Parathyroid adenoma (tissue), 2 donors: ENCODE results near the gene FAM184B.

ENCODE experiments used
- H2AFZ ChIP-seq: fragments of 300-600 bp; sonication (generic); one replicate; pipeline ENCODE4 v1.7.0; 2017; ENCODE audit warnings: antibody characterized with exemption, mild to moderate bottlenecking
- H3K27ac ChIP-seq: fragments of 300-600 bp; sonication (generic); one replicate; pipeline ENCODE4 v1.7.0; 2017
- H3K27me3 ChIP-seq: fragments of 300-600 bp; sonication (generic); one replicate; pipeline ENCODE4 v1.7.0; 2017; ENCODE audit warnings: low read length; ENCODE audit not compliant: control insufficient read depth, insufficient read depth
- H3K36me3 ChIP-seq: fragments of 300-600 bp; sonication (generic); one replicate; pipeline ENCODE4 v1.7.0; 2017; ENCODE audit warnings: low read length; ENCODE audit not compliant: control insufficient read depth, insufficient read depth
- H3K4me1 ChIP-seq: fragments of 300-600 bp; sonication (generic); one replicate; pipeline ENCODE4 v1.7.0; 2017; ENCODE audit warnings: control low read depth
- H3K4me2 ChIP-seq: fragments of 300-600 bp; sonication (generic); one replicate; pipeline ENCODE4 v1.7.0; 2017; ENCODE audit warnings: low read length
- H3K4me3 ChIP-seq: fragments of 300-600 bp; sonication (generic); one replicate; pipeline ENCODE4 v1.7.0; 2017; ENCODE audit warnings: low read depth, low read length
- H3K79me2 ChIP-seq: fragments of 300-600 bp; sonication (generic); one replicate; pipeline ENCODE4 v1.7.0; 2017; ENCODE audit warnings: control low read depth
- H3K9ac ChIP-seq: fragments of 300-600 bp; sonication (generic); one replicate; pipeline ENCODE4 v1.7.0; 2017; ENCODE audit warnings: mild to moderate bottlenecking
- H3K9me3 ChIP-seq: fragments of 300-600 bp; sonication (generic); one replicate; pipeline ENCODE4 v1.7.0; 2017; ENCODE audit warnings: low read length; ENCODE audit not compliant: control insufficient read depth
- TF ChIP-seq, protein P1 (sequence below): fragments of 300-600 bp; sonication (generic); IDR thresholded peaks from one replicate; pipeline ENCODE4 v1.7.0; 2017; ENCODE audit warnings: antibody characterized with exemption, mild to moderate bottlenecking
- donor health status: primary hyperparathyroidism.

FAM184B gene

DNA sequence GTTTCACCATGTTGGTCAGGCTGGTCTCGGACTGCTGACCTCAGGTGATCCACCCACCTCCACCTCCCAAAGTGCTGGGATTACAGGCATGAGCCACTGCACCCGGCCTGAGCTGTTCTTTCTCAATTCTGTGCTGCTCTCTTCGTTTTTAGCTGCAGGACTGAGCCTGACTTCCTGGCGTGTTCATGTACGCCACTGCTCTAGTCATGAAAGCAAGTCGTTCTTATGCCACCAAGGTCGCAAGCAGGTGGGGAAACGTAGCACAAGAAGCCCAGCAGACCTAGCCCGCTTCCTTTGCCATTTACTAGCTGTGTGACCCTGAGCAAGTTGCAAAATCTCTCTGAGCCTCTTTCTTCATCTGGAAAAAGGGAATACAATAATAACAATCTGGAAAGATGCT, 123.6 kb downstream of the FAM184B start:
- H3K4me3 ChIP-seq = no peak overlapping the region
- H3K79me2 ChIP-seq = no peaks in the 10 kb centered on the region
- H3K9me3 ChIP-seq = no peaks in the 10 kb centered on the region
- no peaks in the 10 kb centered on the region for H3K36me3 ChIP-seq
- no peaks in the 10 kb centered on the region for H3K4me1 ChIP-seq
- no peak overlapping the region for H3K4me2 ChIP-seq
- TF ChIP-seq, protein P1, sequence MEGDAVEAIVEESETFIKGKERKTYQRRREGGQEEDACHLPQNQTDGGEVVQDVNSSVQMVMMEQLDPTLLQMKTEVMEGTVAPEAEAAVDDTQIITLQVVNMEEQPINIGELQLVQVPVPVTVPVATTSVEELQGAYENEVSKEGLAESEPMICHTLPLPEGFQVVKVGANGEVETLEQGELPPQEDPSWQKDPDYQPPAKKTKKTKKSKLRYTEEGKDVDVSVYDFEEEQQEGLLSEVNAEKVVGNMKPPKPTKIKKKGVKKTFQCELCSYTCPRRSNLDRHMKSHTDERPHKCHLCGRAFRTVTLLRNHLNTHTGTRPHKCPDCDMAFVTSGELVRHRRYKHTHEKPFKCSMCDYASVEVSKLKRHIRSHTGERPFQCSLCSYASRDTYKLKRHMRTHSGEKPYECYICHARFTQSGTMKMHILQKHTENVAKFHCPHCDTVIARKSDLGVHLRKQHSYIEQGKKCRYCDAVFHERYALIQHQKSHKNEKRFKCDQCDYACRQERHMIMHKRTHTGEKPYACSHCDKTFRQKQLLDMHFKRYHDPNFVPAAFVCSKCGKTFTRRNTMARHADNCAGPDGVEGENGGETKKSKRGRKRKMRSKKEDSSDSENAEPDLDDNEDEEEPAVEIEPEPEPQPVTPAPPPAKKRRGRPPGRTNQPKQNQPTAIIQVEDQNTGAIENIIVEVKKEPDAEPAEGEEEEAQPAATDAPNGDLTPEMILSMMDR = no peak
- H3K9ac ChIP-seq = no peak overlapping the region
- no peak overlapping the region for H2AFZ ChIP-seq
- H3K27me3 ChIP-seq = no peaks in the 10 kb centered on the region
- no peak overlapping the region for H3K27ac ChIP-seq

DNA sequence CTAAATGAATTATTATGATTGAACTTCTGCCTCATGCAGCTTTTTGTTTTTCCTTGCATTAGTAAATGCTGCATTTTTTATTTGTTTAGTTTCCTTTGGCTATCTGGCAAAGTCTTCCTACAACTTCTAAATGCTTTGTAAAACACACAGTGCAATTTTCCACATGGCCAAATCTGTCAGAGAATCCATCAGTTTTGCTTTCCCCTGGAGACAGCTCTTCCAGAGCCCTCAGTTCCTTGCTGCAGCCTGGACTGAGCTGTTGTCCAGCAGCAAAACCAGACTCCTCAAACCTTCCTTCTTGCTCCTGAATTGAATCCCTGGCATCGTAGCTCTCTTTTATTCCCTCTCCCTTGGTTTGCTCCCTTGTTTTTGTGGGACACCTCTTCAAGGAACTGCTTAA, 124.3 kb downstream of the FAM184B start:
- H3K4me2 ChIP-seq = no peak overlapping the region
- no peaks in the 10 kb centered on the region for H3K27me3 ChIP-seq
- H3K4me3 ChIP-seq = no peak overlapping the region
- H3K27ac ChIP-seq = no peak overlapping the region
- no peaks in the 10 kb centered on the region for H3K4me1 ChIP-seq
- H3K79me2 ChIP-seq = no peaks in the 10 kb centered on the region
- no peak overlapping the region for H3K9ac ChIP-seq
- no peaks in the 10 kb centered on the region for H3K9me3 ChIP-seq
- TF ChIP-seq, protein P1 = no peak
- H3K36me3 ChIP-seq = no peaks in the 10 kb centered on the region
- no peak overlapping the region for H2AFZ ChIP-seq

DNA sequence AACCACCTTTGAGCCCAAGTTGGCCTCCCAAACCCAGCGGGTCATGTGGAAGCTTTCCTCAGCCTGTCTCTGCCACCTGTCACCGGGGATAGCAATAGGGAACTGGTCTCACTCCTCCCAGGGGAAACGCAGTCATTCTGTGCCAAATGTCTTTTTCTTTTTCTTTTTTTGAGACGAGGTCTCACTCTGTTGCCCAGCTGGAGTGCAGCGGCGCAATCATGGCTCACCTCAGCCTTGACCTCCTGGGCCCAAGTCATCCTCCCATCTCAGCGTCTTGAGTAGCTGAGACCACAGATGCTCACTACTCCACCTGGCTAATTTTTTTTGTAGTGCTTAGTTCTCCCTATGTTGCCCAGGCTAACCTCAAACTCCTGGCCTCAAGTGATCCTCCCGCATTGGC, 126.7 kb downstream of the FAM184B start:
- TF ChIP-seq, protein P1 = no peak
- Histone ChIP-seq H3K9ac (no peak overlapping the region), H3K4me3 (no peak overlapping the region), H3K27ac (no peak overlapping the region), H3K9me3 (no peaks in the 10 kb centered on the region), H2AFZ (no peak overlapping the region), H3K79me2 (no peaks in the 10 kb centered on the region), H3K4me2 (no peak overlapping the region), H3K36me3 (no peaks in the 10 kb centered on the region), H3K27me3 (no peaks in the 10 kb centered on the region), H3K4me1 (no peaks in the 10 kb centered on the region)

DNA sequence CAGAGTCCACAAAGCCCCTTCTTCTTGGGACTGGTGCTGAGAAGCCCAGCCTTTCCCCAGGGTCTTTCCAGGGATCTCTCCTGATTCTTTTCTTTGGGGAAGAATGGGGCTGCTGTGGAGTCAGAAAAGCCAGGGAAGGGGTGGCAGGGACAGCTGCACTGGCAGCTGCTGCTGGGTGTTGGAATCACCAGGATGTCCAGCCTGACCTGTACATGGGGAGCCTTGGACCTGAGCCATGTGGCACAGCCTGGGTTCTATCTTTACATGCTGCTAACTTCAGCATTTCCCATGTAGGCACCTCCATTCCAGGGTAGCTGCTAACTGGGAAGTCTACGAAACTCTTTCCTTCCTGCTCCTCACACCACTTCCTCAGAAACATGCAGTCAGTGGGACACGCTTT, 131.0 kb downstream of the FAM184B start:
- Histone ChIP-seq H3K36me3 (no peaks in the 10 kb centered on the region), H3K27me3 (no peaks in the 10 kb centered on the region), H3K9ac (no peak overlapping the region), H3K4me3 (no peak overlapping the region), H2AFZ (no peak overlapping the region), H3K27ac (no peak overlapping the region), H3K9me3 (no peaks in the 10 kb centered on the region), H3K4me1 (no peaks in the 10 kb centered on the region), H3K4me2 (no peak overlapping the region), H3K79me2 (no peaks in the 10 kb centered on the region)
- TF ChIP-seq, protein P1 = no peak

DNA sequence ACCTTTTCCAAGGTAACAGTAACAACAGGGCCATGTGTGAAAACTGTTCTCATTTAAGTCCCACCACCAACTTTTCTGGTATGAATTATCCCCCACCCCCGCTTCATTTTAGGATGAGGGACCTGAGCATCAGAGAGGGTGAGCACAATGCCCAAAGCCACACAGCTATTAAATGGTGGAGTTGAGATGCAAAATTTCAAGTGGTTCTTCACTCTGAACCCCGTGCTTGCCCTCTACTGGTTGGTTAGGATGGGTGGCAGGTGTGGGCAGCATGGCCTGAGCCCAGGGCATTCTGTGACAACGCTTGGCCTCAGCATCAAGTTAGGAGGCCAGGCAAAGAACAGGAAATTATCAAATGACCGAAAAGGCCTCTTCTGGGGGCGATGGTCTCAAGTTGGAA, 133.5 kb downstream of the FAM184B start:
- Histone ChIP-seq H2AFZ (no peak overlapping the region), H3K4me3 (no peak overlapping the region), H3K27ac (no peak overlapping the region), H3K79me2 (no peaks in the 10 kb centered on the region), H3K9me3 (no peaks in the 10 kb centered on the region), H3K27me3 (no peaks in the 10 kb centered on the region), H3K9ac (no peak overlapping the region), H3K4me2 (no peak overlapping the region), H3K36me3 (no peaks in the 10 kb centered on the region), H3K4me1 (no peaks in the 10 kb centered on the region)
- TF ChIP-seq, protein P1 = no peak
